ENCODE data around the gene FBRSL1. TPM values are rescaled to one million over a fixed set of nuclear protein-coding genes. Genes with fewer than 3 reads are reported as not detected.

Gene FBRSL1
- total RNA-seq, 1 experiment from 2014 or later, result 96.1 TPM

- intact Hi-C loops (cut with micrococcal nuclease; ENCODE audit: unreplicated experiment), result no loop called here
- H3K27me3 ChIP-seq (replicated peaks; ENCODE audit: control insufficient read depth, insufficient read depth, low read length), result no peaks in the 10 kb centered on the region
- no TSS peak for BruUV-seq (replicated peaks)
These were observed 43.9 kb upstream of the FBRSL1 start for GRCh38 chr12:132445884-132446632.

GRCh38 chr12:132446633-132447326 lies 43.2 kb upstream of the FBRSL1 start:
- Mint-ChIP-seq H3K4me1 (ENCODE audit: low read depth, unreplicated experiment) (peaks cover 9% of the 10 kb centered on the region), H3K27ac (ENCODE audit: unreplicated experiment) (peak overlapping the region; percentile 97), H3K4me3 (ENCODE audit: unreplicated experiment) (peak overlapping the region; percentile 83), H3K9me3 (ENCODE audit: unreplicated experiment) (no peaks in the 10 kb centered on the region), H3K27me3 (ENCODE audit: insufficient read depth, unreplicated experiment) (no peaks in the 10 kb centered on the region), H3K36me3 (ENCODE audit: insufficient read depth, unreplicated experiment) (peaks cover 11% of the 10 kb centered on the region)
- intact Hi-C loops (cut with micrococcal nuclease; ENCODE audit: unreplicated experiment), result no loop called here
- CTCF ChIA-PET, result interaction anchor here (1.4 kb wide), 1 partner anchor 33 kb away, joined by 4 read pairs; no protein-coding TSS in a partner anchor
- H3K9me3 ChIP-seq, result no peaks in the 10 kb centered on the region
- POLR2A ChIA-PET, result no interaction called here
- H3K36me3 ChIP-seq (ENCODE audit: control insufficient read depth, insufficient read depth, low read length), result no peaks in the 10 kb centered on the region
- BruUV-seq (replicated peaks), result TSS peak; percentile 95
- DNase-seq, result no peak
- TF ChIP-seq CTCF (IDR thresholded peaks at IDR 0.05; ENCODE audit: insufficient read depth in 1 of 2, low read depth in 1 of 2, low read length in 1 of 2, severe bottlenecking in 1 of 2, unreplicated experiment in 1 of 2), result no peak
- H3K27me3 ChIP-seq (replicated peaks; ENCODE audit: control insufficient read depth, insufficient read depth, low read length), result no peaks in the 10 kb centered on the region
- H3K4me1 ChIP-seq, result no peaks in the 10 kb centered on the region
- H3K4me3 ChIP-seq (ENCODE audit: low read depth, low read length), result peak overlapping the region; percentile 55

More at GRCh38 chr12:132445884-132446632, 43.9 kb upstream of the FBRSL1 start:
- peak overlapping the region; percentile 55 for H3K4me3 ChIP-seq (ENCODE audit: low read depth, low read length)
- CTCF ChIA-PET, result interaction anchor here (0.7 kb wide), 1 partner anchor 488 kb away, joined by 3 read pairs; no protein-coding TSS in a partner anchor
- POLR2A ChIA-PET, result no interaction called here
- H3K36me3 ChIP-seq (ENCODE audit: control insufficient read depth, insufficient read depth, low read length), result no peaks in the 10 kb centered on the region
- peak; percentile 83 to 97 for DNase-seq
- peak overlapping the region; percentile 83 for H3K4me3 Mint-ChIP-seq (ENCODE audit: unreplicated experiment)
- H3K27me3 Mint-ChIP-seq (ENCODE audit: insufficient read depth, unreplicated experiment), result no peaks in the 10 kb centered on the region
- H3K27ac Mint-ChIP-seq (ENCODE audit: unreplicated experiment), result peak overlapping the region; percentile 97
- no peak for TF ChIP-seq CTCF (IDR thresholded peaks at IDR 0.05; ENCODE audit: insufficient read depth in 1 of 2, low read depth in 1 of 2, low read length in 1 of 2, severe bottlenecking in 1 of 2, unreplicated experiment in 1 of 2)
- peaks cover 12% of the 10 kb centered on the region for H3K4me1 Mint-ChIP-seq (ENCODE audit: low read depth, unreplicated experiment)
- H3K9me3 Mint-ChIP-seq (ENCODE audit: unreplicated experiment), result no peaks in the 10 kb centered on the region
- no peaks in the 10 kb centered on the region for H3K4me1 ChIP-seq
- H3K9me3 ChIP-seq, result no peaks in the 10 kb centered on the region
- peaks cover 11% of the 10 kb centered on the region for H3K36me3 Mint-ChIP-seq (ENCODE audit: insufficient read depth, unreplicated experiment)

GRCh38 chr12:132447327-132447720 lies 42.6 kb upstream of the FBRSL1 start:
- intact Hi-C loops (cut with micrococcal nuclease; ENCODE audit: unreplicated experiment), result no loop called here
- H3K27me3 Mint-ChIP-seq (ENCODE audit: insufficient read depth, unreplicated experiment), result no peaks in the 10 kb centered on the region
- Histone ChIP-seq H3K27me3 (replicated peaks; ENCODE audit: control insufficient read depth, insufficient read depth, low read length) (no peaks in the 10 kb centered on the region), H3K4me3 (ENCODE audit: low read depth, low read length) (no peak overlapping the region), H3K9me3 (no peaks in the 10 kb centered on the region), H3K4me1 (no peaks in the 10 kb centered on the region), H3K36me3 (ENCODE audit: control insufficient read depth, insufficient read depth, low read length) (no peaks in the 10 kb centered on the region)
- H3K27ac Mint-ChIP-seq (ENCODE audit: unreplicated experiment), result no peak overlapping the region
- CTCF ChIA-PET, result interaction anchor here (1.4 kb wide), 1 partner anchor 33 kb away, joined by 4 read pairs; no protein-coding TSS in a partner anchor
- DNase-seq, result no peak
- peaks cover 9% of the 10 kb centered on the region for H3K4me1 Mint-ChIP-seq (ENCODE audit: low read depth, unreplicated experiment)
- TF ChIP-seq CTCF (IDR thresholded peaks at IDR 0.05; ENCODE audit: insufficient read depth in 1 of 2, low read depth in 1 of 2, low read length in 1 of 2, severe bottlenecking in 1 of 2, unreplicated experiment in 1 of 2), result no peak
- H3K4me3 Mint-ChIP-seq (ENCODE audit: unreplicated experiment), result no peak overlapping the region
- H3K36me3 Mint-ChIP-seq (ENCODE audit: insufficient read depth, unreplicated experiment), result peaks cover 11% of the 10 kb centered on the region
- BruUV-seq (replicated peaks), result no TSS peak
- POLR2A ChIA-PET, result no interaction called here
- no peaks in the 10 kb centered on the region for H3K9me3 Mint-ChIP-seq (ENCODE audit: unreplicated experiment)

Data from Caco-2 (cell line).